Astrocyte of the cerebellum (primary cell): ENCODE measurements around the gene CACNA2D2.

Experiments used
- DNase-seq: peaks from one replicate; pipeline ENCODE4 v3.0.0-alpha.2; 2011; ENCODE audit warnings: low read depth
- H3K4me3 ChIP-seq: 2 replicates; pipeline ENCODE4 v1.5.1; 2011; ENCODE audit warnings: mild to moderate bottlenecking, low read depth, low read length, moderate library complexity
- in situ Hi-C: cut with HindIII; loops from 2 replicates; pipeline ENCODE4 v1.10.0; 2017; ENCODE audit warnings: low sequenced_read_pairs
- TF ChIP-seq, protein P1 (sequence below): IDR thresholded peaks from 2 replicates; pipeline ENCODE4 v1.5.1; 2012; ENCODE audit warnings: low read length, low read depth, moderate library complexity, mild to moderate bottlenecking; ENCODE audit errors: missing control alignments

The CACNA2D2 gene

DNA sequence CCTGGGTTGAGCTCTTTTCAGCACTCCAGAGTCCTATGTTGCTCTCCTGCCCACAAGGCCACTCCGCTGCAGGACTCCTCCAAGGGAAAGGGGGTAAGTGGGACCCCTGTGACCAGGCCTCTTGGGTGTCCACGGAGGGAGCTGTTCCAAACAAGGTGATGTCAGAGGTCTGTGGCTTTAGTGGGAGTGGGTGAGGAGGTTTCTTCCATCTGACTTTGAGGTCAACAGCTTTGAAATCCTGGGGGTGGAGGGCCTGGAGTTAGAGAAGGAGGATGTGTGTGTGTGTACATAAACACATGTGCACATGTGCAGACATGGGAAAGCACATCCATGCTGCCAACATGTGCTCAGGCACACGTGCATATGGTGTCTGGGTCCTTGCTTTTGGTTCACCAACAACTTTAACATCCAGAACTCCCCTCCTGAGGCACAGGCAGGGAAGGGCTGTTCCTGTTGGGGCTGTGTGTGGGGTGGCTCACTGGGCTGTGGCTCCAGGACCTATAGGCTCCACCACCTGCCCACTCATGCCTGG is 92.8 kb downstream of the CACNA2D2 start:
- TF ChIP-seq, protein P1, sequence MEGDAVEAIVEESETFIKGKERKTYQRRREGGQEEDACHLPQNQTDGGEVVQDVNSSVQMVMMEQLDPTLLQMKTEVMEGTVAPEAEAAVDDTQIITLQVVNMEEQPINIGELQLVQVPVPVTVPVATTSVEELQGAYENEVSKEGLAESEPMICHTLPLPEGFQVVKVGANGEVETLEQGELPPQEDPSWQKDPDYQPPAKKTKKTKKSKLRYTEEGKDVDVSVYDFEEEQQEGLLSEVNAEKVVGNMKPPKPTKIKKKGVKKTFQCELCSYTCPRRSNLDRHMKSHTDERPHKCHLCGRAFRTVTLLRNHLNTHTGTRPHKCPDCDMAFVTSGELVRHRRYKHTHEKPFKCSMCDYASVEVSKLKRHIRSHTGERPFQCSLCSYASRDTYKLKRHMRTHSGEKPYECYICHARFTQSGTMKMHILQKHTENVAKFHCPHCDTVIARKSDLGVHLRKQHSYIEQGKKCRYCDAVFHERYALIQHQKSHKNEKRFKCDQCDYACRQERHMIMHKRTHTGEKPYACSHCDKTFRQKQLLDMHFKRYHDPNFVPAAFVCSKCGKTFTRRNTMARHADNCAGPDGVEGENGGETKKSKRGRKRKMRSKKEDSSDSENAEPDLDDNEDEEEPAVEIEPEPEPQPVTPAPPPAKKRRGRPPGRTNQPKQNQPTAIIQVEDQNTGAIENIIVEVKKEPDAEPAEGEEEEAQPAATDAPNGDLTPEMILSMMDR, result no peak
- in situ Hi-C loops, result no loop called here
- no peak for DNase-seq
- no peak overlapping the region for H3K4me3 ChIP-seq

DNA sequence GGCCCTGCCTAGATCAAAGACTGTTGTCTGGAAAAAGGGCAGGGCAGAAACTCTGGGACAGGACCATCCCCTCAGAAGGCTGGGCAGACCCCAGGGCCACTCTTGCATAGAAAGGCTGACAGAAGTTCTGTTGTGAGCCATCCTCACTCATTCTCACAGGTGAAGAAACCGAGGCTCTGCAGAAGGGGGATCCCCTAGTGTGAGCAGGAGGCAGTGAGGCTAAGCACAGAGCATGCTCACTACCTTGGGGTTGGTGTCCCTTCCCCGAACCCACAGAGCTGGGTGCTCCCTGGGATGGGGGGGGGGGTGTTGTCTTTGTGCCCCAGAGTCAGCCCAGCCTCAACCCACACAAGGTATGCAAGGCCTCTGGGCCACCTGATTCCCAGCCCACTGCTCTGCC is 93.2 kb downstream of the CACNA2D2 start:
- TF ChIP-seq, protein P1, result no peak
- no peak for DNase-seq
- H3K4me3 ChIP-seq, result no peak overlapping the region
- in situ Hi-C loops, result no loop called here

DNA sequence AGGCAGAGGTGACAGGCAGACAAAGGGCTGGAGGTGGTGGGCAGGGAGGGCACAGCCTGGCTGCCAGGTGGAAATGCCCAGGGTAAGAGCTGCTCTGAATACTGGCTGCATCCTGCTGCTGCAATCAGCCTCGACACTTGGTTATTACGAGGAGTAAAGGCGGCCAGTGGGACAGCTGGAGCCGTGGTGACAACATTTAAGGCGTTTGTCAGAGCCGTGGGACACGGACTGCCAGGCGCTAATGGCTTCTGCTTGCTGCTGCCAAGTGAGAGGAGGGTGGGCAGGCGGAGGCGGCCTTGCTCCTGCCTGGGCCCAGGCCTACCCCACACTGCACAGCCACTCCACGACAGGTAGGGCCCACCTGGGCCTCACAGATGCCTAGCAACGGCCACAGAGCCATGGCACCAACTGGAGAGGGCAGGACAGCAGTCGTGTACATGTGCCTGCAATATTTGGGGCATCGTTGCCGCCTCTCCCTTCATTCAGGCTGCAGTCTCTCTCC is 94.9 kb downstream of the CACNA2D2 start:
- TF ChIP-seq, protein P1, result no peak
- no peak overlapping the region for H3K4me3 ChIP-seq
- in situ Hi-C loops, result no loop called here
- no peak for DNase-seq

DNA sequence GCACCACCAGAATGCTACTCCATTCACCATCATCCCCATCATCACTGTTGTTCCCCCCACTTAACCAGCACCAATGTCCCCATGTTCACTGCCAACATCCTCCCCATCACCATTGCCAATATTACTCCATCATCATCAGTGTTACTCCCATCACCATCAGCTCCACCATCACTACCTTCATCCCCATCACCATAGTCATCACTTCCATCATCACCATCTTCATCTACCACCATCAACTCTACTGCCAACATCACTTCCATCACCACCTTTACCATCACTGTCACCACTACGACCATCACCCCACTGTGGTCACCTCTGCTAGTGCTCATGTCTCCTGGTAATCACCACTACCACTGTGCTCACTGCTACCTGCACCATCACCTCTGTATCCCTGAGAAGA is 96.9 kb downstream of the CACNA2D2 start:
- no peak overlapping the region for H3K4me3 ChIP-seq
- in situ Hi-C loops, result no loop called here
- TF ChIP-seq, protein P1, result no peak
- DNase-seq, result no peak

DNA sequence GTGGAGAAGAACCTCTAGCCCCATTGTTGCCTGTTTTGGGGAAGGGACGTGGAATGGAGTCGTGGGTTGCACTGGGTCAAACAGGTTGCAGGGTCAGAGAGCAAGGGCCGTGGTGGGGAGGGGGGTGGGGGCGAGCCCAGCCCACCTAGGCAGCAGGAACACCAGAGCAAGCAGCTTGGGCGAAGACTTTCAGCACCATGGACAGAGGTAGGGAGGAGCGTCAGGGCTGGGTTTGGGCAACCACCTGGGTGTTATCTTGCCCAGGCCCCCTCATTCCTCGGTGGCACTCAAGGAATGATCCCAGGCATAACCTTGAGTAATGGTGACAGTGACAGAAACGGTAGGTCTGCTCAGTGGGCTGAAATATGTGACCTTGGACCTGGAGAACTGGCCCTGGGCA is 98.2 kb downstream of the CACNA2D2 start:
- no peak for DNase-seq
- in situ Hi-C loops, result no loop called here
- TF ChIP-seq, protein P1, result no peak
- no peak overlapping the region for H3K4me3 ChIP-seq

DNA sequence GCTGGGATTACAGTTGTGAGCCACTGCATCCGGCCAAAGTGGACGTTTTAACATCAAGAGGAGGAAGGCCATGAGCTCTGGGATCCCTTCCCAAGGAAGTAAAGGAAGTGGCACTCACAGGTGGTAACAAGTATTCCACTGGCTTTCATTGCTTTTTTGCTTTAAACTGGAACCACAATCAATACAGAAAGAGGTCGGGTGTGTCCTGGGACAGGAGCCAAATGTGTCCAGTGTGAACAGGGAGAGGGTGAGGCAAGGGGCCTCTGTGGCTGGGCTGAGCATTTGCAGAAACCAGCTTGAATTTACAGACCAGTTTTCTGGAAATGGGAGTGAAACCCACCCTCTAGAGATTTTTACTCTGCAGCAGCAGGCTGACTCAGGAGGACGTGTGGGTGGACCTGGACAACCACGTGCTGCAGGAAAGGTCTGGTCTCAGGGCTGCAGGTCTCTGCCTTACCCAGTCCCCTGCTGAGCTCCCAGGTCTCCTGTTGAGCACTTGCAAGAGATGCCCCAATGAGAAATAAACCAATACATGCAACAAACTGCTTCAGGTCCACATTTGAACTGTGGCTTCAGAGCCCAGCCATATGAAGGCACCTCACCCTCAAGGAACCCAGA is 101.3 kb downstream of the CACNA2D2 start:
- no peak for DNase-seq
- H3K4me3 ChIP-seq, result no peak overlapping the region
- TF ChIP-seq, protein P1, result no peak
- in situ Hi-C loops, result no loop called here
